ENCODE results near the gene TRIM26. TPM values are rescaled to one million over a fixed set of nuclear protein-coding genes. Genes with fewer than 3 reads are reported as not detected.

TRIM26 gene
- polyA plus RNA-seq, 1 of the 3 experiments (the other 2 are of a cell fraction): 26.1 TPM

DNA sequence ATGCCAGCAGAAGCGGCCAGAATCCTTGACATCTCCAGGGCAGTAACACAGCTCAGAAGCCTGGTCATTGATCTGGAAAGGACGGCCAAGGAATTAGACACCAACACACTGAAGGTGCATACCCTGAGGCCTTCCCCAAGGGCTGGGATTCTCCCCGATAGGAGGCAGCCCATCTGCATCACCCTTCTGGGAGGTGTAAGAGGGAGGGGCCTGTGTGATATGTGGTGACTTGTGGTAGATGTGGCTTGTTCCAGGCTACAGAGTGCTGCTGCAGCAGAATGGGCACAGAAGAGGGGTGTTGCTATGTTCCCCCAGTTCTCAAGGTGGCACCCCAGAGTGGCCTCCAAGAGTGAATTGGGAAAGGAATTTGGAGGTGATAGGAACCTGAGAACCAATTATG, 66.1 kb downstream of the TRIM26 start:
- no peak overlapping the region for H3K9ac ChIP-seq
- 14% methylated on average over 1 of the region's 3 CpGs for WGBS (ENCODE audit: low lambda C conversion rate)
- CTCF ChIA-PET: interaction anchor here (0.5 to 9.3 kb wide), 5 partner anchors 16 to 474 kb away, joined by 3 to 91 read pairs (median 4); no protein-coding TSS in a partner anchor

DNA sequence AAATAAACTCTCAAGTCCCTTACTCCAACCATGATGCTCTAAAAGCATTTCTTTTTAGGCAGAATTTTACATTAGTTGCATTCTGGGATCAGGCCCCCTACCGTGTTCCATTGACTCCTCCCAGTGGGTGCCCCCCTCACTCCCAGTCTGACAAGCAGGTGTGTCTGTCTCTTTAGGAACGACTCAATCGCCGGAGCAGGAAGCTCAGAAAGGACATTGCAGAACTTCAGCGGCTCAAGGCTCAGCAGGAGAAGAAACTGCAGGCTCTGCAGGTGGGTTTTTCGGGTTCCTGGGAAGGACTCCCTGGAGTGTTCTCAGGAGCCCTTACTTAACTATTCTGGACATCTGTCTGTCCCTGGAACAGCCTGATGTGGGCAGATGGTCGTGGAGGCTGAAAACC, 67.4 kb downstream of the TRIM26 start:
- POLR2A ChIA-PET: no interaction called here
- Histone ChIP-seq H3K27me3 (ENCODE audit: insufficient read depth) (peaks cover 26% of the 10 kb centered on the region), H3K79me2 (ENCODE audit: insufficient read depth) (no peaks in the 10 kb centered on the region)

More for the DNA sequence above, 66.1 kb downstream of the TRIM26 start:
- no peak overlapping the region for H3K27ac ChIP-seq (ENCODE audit: low read depth in 2 of 2, low read length in 1 of 2)
- H3K4me2 ChIP-seq: no peak overlapping the region
- H3K9me2 ChIP-seq: no peaks in the 10 kb centered on the region
- H3K9me3 ChIP-seq: no peaks in the 10 kb centered on the region
- H3K27me3 ChIP-seq (ENCODE audit: insufficient read depth): peaks cover 19% of the 10 kb centered on the region
- H3K79me2 ChIP-seq (ENCODE audit: insufficient read depth): no peaks in the 10 kb centered on the region
- no peak for TF ChIP-seq FOSL2 (IDR thresholded peaks at IDR 0.05; ENCODE audit: borderline replicate concordance, low read depth)
- TF ChIP-seq GATA2 (CRISPR knock-in tag; IDR thresholded peaks at IDR 0.05): no peak
- TF ChIP-seq RCOR1 (IDR thresholded peaks at IDR 0.05; ENCODE audit: low read length): no peak
- TF ChIP-seq, protein P1, sequence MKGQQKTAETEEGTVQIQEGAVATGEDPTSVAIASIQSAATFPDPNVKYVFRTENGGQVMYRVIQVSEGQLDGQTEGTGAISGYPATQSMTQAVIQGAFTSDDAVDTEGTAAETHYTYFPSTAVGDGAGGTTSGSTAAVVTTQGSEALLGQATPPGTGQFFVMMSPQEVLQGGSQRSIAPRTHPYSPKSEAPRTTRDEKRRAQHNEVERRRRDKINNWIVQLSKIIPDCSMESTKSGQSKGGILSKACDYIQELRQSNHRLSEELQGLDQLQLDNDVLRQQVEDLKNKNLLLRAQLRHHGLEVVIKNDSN (IDR thresholded peaks at IDR 0.05; ENCODE audit: borderline replicate concordance, low read depth): no peak
- H4K20me1 ChIP-seq (ENCODE audit: insufficient read depth): no peaks in the 10 kb centered on the region
- no peak overlapping the region for H3K4me3 ChIP-seq (ENCODE audit: low read depth in 2 of 2, low read length in 1 of 2)
- no peak for DNase-seq
- POLR2A ChIA-PET: no interaction called here
- no peak overlapping the region for H2AFZ ChIP-seq (ENCODE audit: low read depth)
- no peaks in the 10 kb centered on the region for H3F3A ChIP-seq (replicated peaks; ENCODE audit: insufficient read depth)
- H3K4me1 ChIP-seq (ENCODE audit: control insufficient read depth in 1 of 2, insufficient read depth in 2 of 2, low read depth in 1 of 2, low read length in 1 of 2): peaks cover 0 to 6% of the 10 kb centered on the region in 2 experiments; a peak in 2 of 4 replicates
- H3K36me3 ChIP-seq (replicated peaks in 1 of 2; ENCODE audit: control insufficient read depth in 1 of 2, insufficient read depth in 2 of 2, low read length in 1 of 2): no peaks in the 10 kb centered on the region

More for the DNA sequence above, 67.4 kb downstream of the TRIM26 start:
- Histone ChIP-seq H2AFZ (ENCODE audit: low read depth) (no peak overlapping the region), H4K20me1 (ENCODE audit: insufficient read depth) (no peaks in the 10 kb centered on the region), H3K9me2 (no peaks in the 10 kb centered on the region), H3K36me3 (replicated peaks in 1 of 2; ENCODE audit: control insufficient read depth in 1 of 2, insufficient read depth in 2 of 2, low read length in 1 of 2) (no peaks in the 10 kb centered on the region), H3F3A (replicated peaks; ENCODE audit: insufficient read depth) (no peaks in the 10 kb centered on the region), H3K4me3 (ENCODE audit: low read depth in 2 of 2, low read length in 1 of 2) (no peak overlapping the region), H3K4me1 (ENCODE audit: control insufficient read depth in 1 of 2, insufficient read depth in 2 of 2, low read depth in 1 of 2, low read length in 1 of 2) (peaks cover 0 to 6% of the 10 kb centered on the region in 2 experiments; a peak in 2 of 4 replicates), H3K27ac (ENCODE audit: low read depth in 2 of 2, low read length in 1 of 2) (no peak overlapping the region), H3K9ac (no peak overlapping the region), H3K4me2 (no peak overlapping the region), H3K9me3 (no peaks in the 10 kb centered on the region)
- DNase-seq: no peak
- 35% methylated on average over 7 of the region's 7 CpGs for WGBS (ENCODE audit: low lambda C conversion rate)
- CTCF ChIA-PET: interaction anchor here (1.1 to 9.3 kb wide), 3 partner anchors 14 to 42 kb away, joined by 3 to 91 read pairs (median 21); no protein-coding TSS in a partner anchor
- TF ChIP-seq TCF12 (IDR thresholded peaks at IDR 0.05) (no peak), TAF1 (IDR thresholded peaks at IDR 0.05; ENCODE audit: borderline replicate concordance, low read depth, low read length) (no peak), EP300 (IDR thresholded peaks at IDR 0.05; ENCODE audit: borderline replicate concordance in 1 of 2, low read depth in 1 of 2, low read length in 1 of 2) (no peak), REST (IDR thresholded peaks at IDR 0.05; ENCODE audit: low read depth, low read length) (no peak), MAX (IDR thresholded peaks at IDR 0.05; ENCODE audit: low read depth) (no peak), RFX5 (IDR thresholded peaks at IDR 0.05; ENCODE audit: low read length) (no peak), RAD21 (IDR thresholded peaks at IDR 0.05; ENCODE audit: low read length) (no peak), RCOR1 (IDR thresholded peaks at IDR 0.05; ENCODE audit: low read length) (no peak), NRF1 (IDR thresholded peaks at IDR 0.05; ENCODE audit: low read depth, low read length) (no peak), FOXM1 (IDR thresholded peaks at IDR 0.05; ENCODE audit: low read depth) (no peak), SMC3 (IDR thresholded peaks at IDR 0.05; ENCODE audit: low read depth, low read length) (no peak), TEAD4 (IDR thresholded peaks at IDR 0.05; ENCODE audit: borderline replicate concordance, insufficient read depth) (no peak), MXI1 (IDR thresholded peaks at IDR 0.05; ENCODE audit: low read depth, low read length) (no peak), YY1 (IDR thresholded peaks at IDR 0.05; ENCODE audit: low read depth) (no peak), SIN3A (IDR thresholded peaks at IDR 0.05; ENCODE audit: borderline replicate concordance, low read depth, low read length) (no peak), POLR2AphosphoS5 (IDR thresholded peaks at IDR 0.05; ENCODE audit: low read depth, low read length) (no peak), RXRA (IDR thresholded peaks at IDR 0.05; ENCODE audit: borderline replicate concordance, low read depth) (no peak)

Data from SK-N-SH (cell line).